Measurements from ENCODE around the gene FAM43A. TPM values are rescaled to one million over a fixed set of nuclear protein-coding genes. Genes with fewer than 3 reads are reported as not detected.

FAM43A gene
- polyA plus RNA-seq, 1 donor = 15.0 TPM

DNA sequence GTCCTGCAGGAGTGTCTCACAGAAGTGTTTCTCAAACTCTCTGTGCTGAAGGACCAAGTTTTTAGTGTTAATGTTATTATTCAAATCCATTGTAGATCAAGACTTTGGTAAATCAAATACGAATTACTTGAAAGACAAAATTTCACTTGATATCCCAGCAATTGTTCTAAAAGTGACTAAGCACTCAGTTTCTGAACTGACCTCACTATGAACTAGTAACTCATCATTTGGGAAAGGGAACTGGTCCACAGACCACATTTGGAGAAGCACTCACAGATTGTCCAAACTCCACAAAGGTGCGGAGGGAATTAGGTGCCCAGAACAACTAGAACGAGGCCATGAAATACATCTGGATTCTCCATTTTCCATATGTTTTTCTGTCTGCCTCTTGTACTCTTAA, 25.6 kb downstream of the FAM43A start:
- DNase-seq (ENCODE audit: low read depth) = no peak

- no peak for DNase-seq (ENCODE audit: low read depth)
These were observed 26.2 kb downstream of the FAM43A start for GRCh38 chr3:194711913-194712312.

DNA sequence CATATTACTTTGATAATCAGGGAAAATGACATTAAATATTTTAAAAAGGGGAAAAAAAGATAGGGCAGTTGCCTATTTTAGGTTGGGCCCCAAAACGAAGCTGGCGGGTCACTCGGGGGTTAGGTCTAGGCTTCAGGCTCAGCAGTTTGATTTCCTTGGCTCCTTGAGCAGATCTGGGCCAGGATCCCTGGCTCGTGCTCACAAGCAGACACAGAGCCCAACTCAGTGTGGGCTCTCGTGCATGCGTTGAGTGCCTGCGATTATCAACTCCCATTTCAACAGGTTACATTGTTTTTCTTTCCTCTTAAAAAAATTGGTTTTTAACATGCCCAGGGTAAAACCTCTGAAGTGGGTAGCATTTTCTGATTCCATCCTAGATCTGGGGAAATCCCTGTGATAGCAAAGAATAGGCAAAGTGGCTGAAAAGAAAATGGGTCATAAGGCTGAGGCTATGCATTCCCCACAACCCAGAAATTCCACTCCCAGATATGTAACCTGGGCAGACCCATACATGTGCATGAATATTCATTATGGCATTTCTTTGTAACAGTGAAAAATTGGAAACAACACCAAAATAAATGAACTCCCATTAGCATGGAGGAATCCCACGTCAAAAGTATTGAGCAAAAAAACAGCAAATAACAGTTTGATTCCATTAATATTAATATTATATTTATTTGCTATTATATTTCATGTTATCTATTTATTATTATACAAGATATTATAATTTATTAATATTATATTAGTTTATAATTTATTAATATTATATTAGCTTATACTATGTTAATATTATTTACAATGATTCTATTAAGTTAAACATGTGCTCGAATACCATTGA, 27.8 kb downstream of the FAM43A start:
- no peak for DNase-seq (ENCODE audit: low read depth)

DNA sequence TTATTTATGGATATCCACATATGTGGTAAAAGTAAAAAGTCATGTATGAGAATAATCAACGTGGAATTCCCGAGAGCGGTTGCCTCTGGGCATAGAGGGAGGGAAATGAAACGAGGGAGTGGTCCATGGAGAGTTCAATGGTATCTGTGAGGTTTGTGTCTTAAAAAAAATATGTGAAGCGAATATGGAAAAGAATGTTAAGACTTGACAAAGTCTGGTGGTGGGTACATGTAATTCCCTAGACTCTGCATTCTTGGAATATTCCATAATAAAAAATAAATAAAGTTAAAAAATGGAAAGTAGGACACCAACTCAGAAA, 28.4 kb downstream of the FAM43A start:
- no peak for DNase-seq (ENCODE audit: low read depth)

- DNase-seq (ENCODE audit: low read depth) = no peak
These were observed 28.9 kb downstream of the FAM43A start for GRCh38 chr3:194714564-194714963.

DNA sequence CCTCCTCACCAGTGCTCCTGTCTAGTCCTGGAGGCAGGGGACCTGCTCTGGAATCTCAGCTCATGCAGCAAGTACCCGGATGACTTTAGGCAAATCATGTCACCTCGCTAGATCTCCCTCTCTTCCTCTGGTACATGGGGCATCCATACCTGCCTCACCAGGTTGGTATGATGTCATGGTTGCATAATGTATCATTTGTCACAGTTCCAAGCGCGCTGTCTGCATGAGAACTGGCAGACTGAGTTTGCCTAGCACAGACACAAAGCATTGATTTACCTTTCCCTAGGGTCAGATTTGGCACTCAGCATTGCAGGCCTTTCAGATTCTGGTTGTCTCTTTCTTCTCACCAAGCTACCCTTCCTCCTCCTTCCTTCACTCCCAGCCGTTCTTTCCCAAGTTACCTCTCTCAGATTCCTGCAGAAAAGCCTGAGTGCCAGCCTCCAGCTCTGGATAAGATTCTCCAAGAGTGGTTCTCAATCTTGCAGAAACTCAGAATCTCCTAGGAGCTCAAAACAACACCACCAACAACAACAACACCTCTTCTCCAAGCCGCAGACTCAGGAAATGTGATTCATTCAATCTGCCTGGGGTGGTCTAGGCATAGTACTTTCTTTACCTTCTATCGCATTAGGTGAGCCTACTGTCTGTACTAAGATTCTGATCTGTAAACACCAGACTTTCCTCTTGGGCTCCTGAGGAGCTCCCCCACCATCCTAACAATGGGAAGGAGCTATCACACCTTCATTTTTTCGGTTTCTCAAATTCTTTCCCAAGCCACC, 29.5 kb downstream of the FAM43A start:
- no peak for DNase-seq (ENCODE audit: low read depth)

GRCh38 chr3:194718079-194718478, 32.4 kb downstream of the FAM43A start:
- no peak for DNase-seq (ENCODE audit: low read depth)

DNA sequence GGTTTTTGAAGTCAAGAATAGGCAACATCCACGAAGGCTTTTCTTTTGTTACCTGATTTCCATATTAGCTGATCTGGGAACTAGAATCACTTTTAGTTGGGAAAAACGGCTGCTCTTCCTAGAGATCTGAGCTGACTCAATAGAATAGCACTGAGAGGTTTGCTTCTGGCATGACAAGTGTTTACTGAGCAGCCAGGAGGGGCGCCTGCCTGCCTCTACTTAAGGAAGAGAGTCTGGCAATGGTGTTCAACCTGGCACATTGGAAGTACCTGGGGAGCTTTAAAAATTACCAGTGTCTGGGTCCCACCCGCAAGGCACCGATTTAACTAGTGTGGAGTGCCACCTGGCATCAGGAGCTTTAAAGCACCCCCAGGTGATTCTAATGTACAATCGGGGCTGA, 34.4 kb downstream of the FAM43A start:
- DNase-seq (ENCODE audit: low read depth) = no peak

DNA sequence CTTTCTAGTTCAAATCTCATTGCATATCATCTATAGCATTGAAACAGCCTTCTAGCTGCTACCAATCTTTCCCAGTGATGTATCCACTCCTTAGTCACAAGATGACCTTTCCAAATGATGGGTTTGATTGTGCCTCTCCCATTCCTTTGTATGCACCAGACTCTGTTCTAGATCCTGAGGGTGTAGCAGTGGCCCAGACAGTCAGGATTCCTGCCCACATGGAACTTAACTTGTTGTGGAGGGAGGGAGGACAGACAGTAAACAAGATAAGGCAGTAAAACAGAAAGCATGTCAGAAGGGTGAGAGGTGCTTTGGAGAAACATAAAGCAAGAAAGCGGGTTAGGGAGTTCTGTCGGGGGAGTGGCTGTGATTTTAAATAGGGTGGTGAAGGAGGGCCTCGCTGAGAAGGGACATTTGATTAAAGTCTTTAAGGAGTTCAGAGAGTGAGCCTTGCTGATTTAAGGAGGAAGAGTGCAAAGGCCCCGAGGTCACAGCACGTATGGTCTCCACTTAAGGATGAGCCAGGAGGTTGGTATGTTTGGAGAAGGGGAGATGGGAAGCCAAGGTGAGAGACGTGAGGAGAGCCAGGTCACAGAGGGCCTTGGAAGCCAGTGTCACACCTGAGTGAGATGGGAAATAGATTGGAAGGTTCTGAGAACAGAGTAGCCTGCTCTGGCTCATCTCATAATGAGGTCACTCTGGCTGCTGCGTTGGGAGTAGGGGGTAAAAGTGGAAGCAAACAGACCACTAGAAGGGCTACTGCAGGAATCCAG, 38.3 kb downstream of the FAM43A start:
- no peak for DNase-seq (ENCODE audit: low read depth)

GRCh38 chr3:194725346-194725745, 39.7 kb downstream of the FAM43A start:
- DNase-seq (ENCODE audit: low read depth) = no peak

DNA sequence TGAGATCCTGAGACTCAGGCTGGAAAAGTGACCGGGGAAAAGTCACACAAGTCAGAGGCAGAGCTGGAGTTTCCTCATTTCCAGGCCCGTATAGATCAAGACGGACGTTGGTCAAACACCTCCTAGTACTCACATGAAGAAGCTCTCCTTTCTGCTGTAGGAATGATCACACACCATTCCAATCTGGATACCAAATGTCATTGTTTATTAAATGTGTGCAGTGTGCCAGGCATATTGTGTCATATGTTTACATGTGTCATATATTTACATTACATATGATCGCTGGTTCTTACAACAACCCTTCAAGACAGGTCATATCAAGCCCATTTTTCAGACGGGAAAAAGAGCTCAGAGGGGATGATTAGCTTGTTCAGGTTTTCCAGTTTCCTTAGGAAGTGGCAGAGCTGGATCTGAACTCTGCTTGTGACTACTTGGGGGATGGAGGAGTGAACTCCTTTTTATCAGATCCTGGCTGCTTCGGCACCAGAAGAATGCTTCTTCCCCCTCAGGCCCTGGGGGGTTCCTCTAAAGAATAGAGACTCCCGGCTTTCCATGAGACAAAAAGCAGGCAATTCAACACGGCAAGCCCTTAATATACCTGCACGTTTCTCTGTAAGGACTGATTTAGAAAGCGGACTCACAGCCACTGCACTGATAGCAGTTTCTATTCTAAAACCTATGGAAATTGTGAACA, 41.9 kb downstream of the FAM43A start:
- no peak for DNase-seq (ENCODE audit: low read depth)

- no peak for DNase-seq (ENCODE audit: low read depth)
These were observed 43.3 kb downstream of the FAM43A start for GRCh38 chr3:194728986-194729385.

GRCh38 chr3:194730365-194730764, 44.7 kb downstream of the FAM43A start:
- DNase-seq (ENCODE audit: low read depth) = no peak

GRCh38 chr3:194731506-194732073, 45.9 kb downstream of the FAM43A start:
- DNase-seq (ENCODE audit: low read depth) = no peak

DNA sequence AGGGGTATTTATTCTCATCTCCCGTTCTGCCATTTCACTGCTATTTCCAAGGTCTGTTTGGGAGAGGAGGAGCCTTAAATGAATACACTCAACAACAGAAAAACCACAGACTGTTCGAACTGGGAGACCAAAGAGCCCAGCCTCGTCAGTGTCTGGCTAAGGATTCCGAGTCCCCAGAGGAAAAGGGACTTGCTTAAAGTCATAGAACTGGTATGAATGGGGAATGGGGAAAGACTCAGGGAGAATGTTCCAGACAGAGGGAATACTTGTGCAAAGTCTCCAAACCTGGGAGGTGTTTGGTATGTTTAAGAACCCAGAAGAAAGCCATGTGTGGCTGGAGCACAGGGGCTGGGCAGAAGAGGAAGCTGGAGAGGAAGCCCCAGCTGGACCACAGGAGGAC, 46.9 kb downstream of the FAM43A start:
- no peak for DNase-seq (ENCODE audit: low read depth)

- DNase-seq (ENCODE audit: low read depth) = no peak
These were observed 50.7 kb downstream of the FAM43A start for GRCh38 chr3:194736277-194736895.

GRCh38 chr3:194736896-194737600, 51.4 kb downstream of the FAM43A start:
- no peak for DNase-seq (ENCODE audit: low read depth)
